GM21825 (cell line): ENCODE data around the gene NGRN.

Source experiments
- ATAC-seq: cut with Tn5 transposase; IDR thresholded peaks from one replicate; pipeline ENCODE4 v1.9.1; 2021; ENCODE audit warnings: mild to moderate bottlenecking, moderate library complexity; ENCODE audit not compliant: unreplicated experiment

Gene NGRN, protein sequence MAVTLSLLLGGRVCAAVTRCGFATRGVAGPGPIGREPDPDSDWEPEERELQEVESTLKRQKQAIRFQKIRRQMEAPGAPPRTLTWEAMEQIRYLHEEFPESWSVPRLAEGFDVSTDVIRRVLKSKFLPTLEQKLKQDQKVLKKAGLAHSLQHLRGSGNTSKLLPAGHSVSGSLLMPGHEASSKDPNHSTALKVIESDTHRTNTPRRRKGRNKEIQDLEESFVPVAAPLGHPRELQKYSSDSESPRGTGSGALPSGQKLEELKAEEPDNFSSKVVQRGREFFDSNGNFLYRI

DNA sequence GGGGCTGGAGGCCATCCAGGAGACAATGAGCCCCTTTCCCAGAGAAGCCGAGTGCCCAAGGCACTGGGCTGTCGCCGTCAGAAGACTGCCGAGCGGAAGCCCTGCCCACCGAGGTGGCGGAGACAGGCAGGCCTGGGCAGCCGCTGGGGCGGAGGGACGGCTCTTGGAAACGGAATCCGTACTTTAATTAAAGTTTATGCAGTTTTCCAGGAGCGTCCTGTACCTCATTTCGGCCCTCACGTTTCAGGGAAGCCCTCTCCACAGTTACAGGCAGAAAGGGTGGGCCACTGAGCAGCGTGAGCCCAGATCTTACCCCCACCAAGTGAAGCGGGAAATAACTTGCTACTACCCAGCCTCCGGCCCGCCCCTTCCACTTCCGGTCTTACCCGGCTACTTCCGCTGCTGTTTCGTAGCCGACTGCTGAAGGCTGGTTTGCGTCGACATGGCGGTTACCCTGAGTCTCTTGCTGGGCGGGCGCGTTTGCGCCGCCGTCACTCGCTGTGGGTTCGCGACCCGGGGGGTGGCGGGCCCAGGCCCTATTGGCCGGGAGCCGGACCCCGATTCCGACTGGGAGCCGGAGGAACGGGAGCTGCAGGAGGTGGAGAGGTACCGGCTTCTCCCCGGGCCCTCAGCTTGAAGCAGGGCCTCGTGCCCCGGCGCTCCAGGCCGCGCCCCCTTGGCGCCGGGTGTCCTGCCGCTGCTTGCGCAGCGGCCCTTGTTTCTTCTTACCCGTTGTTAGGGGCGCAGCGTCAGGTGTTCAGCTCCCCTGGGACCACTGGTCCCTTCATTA is at the start of gene NGRN:
TSS of gene NGRN (plus strand) at position 402 of the 790 bp plus-strand sequence. CDS start at position 443, 41 bp downstream.
- peak; percentile 92 for ATAC-seq

- no peak for ATAC-seq
These were observed 47.6 kb upstream of the NGRN start for GRCh38 chr15:90217671-90218394.

DNA sequence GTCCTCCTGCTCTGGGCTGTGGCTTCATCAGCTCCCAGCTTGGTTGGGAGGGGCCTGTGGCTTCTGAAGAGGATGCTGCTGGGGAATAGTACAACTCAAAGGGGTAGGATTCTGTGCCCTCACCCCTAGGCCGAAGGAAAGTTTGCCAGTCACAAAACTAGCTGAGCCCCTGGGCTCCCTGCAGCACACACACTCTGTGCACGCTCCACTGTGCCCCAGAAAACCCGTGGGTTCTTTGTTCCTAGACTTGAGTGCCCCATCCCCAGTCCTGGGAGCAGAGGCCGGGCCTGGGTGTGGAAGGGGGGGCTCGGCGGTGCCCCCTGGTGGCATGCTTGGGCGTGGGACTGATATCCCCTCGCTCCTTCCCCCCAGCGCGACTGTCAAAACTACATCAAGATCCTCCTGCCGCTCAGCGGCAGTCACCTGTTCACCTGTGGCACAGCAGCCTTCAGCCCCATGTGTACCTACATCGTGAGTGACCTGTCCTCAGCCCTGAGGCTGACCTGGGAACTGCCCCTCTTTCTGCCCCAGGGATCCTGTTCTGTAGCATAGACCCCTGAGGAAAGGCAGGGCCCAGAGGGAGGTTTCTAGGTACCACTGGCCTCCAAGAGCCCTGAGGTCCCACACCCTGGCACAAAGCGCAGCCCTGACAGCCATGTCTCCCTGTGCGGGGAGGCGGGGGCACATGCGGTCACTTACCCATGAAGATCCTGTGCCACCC is 45.9 kb upstream of the NGRN start:
- no peak for ATAC-seq

- no peak for ATAC-seq
These were observed 44.1 kb upstream of the NGRN start for GRCh38 chr15:90221246-90221900.

- ATAC-seq, result no peak
These were observed 42.9 kb upstream of the NGRN start for GRCh38 chr15:90222547-90222946.

GRCh38 chr15:90223441-90224165 is 41.9 kb upstream of the NGRN start:
- ATAC-seq, result no peak

DNA sequence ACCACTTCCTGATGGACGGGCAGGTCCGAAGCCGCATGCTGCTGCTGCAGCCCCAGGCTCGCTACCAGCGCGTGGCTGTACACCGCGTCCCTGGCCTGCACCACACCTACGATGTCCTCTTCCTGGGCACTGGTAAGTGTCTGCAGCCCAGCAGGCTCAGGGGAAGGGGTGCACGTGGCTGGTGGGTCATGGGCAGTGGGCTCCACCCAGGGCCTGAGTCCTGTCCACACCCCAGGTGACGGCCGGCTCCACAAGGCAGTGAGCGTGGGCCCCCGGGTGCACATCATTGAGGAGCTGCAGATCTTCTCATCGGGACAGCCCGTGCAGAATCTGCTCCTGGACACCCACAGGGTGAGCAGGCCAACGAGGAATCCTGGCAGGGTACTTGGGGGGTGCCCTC is 40.4 kb upstream of the NGRN start:
- no peak for ATAC-seq

DNA sequence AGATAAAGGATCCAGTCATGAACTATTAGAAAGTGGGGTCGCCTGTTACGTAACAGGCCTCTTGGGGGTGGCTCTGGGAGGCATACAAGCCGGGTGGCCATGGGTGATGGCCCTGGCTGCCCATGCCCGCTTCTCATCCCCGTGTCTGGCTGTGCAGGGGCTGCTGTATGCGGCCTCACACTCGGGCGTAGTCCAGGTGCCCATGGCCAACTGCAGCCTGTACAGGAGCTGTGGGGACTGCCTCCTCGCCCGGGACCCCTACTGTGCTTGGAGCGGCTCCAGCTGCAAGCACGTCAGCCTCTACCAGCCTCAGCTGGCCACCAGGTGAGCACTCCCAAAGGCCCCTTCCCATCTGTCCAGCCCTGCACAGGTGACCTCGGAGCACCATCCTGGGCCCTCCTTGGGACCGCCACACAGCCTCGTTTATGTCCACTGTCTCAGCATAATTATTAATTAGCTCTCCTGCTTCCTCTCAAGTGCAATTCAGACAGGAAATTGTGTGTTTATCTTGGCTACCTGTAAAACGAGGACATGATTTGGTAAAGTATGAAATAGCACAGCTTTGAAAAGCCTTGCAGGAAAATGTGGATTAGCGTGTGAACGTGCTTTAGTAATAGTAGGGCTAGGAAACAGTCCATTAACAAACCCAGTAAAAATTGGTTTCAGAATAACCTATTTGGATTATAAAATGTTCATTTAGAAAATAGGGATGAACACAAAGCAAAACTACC is 39.8 kb upstream of the NGRN start:
- ATAC-seq, result no peak

DNA sequence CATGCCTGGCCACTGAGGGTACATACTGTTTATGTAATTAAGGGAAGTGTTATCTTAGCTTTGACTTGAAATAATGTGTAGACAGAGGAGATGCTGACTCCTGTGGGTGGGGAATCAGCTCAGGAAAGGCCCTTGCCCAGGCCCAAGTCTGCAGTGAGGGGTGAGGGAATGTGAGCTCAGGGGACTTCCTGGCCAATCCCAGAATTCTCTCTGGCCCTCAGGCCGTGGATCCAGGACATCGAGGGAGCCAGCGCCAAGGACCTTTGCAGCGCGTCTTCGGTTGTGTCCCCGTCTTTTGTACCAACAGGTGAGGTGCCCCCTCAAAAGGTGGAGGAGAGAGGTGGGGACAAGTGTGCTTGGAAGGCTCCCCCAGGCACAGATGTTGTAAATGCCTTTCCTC is 38.1 kb upstream of the NGRN start:
- no peak for ATAC-seq

DNA sequence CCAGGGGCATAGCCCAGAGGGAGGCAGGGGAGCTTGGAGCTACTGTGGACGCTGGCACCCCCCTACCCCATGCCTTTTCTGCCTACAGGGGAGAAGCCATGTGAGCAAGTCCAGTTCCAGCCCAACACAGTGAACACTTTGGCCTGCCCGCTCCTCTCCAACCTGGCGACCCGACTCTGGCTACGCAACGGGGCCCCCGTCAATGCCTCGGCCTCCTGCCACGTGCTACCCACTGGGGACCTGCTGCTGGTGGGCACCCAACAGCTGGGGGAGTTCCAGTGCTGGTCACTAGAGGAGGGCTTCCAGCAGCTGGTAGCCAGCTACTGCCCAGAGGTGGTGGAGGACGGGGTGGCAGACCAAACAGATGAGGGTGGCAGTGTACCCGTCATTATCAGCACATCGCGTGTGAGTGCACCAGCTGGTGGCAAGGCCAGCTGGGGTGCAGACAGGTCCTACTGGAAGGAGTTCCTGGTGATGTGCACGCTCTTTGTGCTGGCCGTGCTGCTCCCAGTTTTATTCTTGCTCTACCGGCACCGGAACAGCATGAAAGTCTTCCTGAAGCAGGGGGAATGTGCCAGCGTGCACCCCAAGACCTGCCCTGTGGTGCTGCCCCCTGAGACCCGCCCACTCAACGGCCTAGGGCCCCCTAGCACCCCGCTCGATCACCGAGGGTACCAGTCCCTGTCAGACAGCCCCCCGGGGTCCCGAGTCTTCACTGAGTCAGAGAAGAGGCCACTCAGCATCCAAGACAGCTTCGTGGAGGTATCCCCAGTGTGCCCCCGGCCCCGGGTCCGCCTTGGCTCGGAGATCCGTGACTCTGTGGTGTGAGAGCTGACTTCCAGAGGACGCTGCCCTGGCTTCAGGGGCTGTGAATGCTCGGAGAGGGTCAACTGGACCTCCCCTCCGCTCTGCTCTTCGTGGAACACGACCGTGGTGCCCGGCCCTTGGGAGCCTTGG is 37.4 kb upstream of the NGRN start:
- ATAC-seq, result no peak

GRCh38 chr15:90228960-90229359 is 36.5 kb upstream of the NGRN start:
- ATAC-seq, result no peak

- no peak for ATAC-seq
These were observed 35.4 kb upstream of the NGRN start for GRCh38 chr15:90230071-90230494.

- no peak for ATAC-seq
These were observed 34.9 kb upstream of the NGRN start for GRCh38 chr15:90230610-90231009.

- ATAC-seq, result no peak
These were observed 34.1 kb upstream of the NGRN start for GRCh38 chr15:90231028-90232017.

DNA sequence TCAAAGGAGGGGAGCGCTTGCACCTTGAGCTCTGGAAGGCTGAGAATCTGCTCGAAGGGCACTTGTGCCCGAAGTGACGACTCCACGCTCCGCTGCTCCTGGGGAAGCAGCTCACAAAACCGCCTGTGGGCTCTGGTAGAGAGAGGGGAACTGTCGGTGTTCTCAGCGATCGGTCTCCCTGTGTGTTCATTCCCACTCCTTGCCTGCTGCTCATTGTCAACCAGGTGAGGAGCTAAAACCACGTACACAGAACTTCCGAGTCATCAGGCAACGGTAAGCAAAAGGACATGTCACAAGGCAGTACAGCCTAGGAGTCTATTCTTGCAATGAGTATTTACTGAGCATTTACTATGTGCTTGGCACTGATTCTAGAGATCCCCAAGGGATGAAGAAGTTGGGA is 33.3 kb upstream of the NGRN start:
- no peak for ATAC-seq

- no peak for ATAC-seq
These were observed 32.5 kb upstream of the NGRN start for GRCh38 chr15:90232941-90233386.
